ENCODE results near the gene CORO2B.

The CORO2B gene, protein sequence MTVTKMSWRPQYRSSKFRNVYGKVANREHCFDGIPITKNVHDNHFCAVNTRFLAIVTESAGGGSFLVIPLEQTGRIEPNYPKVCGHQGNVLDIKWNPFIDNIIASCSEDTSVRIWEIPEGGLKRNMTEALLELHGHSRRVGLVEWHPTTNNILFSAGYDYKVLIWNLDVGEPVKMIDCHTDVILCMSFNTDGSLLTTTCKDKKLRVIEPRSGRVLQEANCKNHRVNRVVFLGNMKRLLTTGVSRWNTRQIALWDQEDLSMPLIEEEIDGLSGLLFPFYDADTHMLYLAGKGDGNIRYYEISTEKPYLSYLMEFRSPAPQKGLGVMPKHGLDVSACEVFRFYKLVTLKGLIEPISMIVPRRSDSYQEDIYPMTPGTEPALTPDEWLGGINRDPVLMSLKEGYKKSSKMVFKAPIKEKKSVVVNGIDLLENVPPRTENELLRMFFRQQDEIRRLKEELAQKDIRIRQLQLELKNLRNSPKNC

DNA sequence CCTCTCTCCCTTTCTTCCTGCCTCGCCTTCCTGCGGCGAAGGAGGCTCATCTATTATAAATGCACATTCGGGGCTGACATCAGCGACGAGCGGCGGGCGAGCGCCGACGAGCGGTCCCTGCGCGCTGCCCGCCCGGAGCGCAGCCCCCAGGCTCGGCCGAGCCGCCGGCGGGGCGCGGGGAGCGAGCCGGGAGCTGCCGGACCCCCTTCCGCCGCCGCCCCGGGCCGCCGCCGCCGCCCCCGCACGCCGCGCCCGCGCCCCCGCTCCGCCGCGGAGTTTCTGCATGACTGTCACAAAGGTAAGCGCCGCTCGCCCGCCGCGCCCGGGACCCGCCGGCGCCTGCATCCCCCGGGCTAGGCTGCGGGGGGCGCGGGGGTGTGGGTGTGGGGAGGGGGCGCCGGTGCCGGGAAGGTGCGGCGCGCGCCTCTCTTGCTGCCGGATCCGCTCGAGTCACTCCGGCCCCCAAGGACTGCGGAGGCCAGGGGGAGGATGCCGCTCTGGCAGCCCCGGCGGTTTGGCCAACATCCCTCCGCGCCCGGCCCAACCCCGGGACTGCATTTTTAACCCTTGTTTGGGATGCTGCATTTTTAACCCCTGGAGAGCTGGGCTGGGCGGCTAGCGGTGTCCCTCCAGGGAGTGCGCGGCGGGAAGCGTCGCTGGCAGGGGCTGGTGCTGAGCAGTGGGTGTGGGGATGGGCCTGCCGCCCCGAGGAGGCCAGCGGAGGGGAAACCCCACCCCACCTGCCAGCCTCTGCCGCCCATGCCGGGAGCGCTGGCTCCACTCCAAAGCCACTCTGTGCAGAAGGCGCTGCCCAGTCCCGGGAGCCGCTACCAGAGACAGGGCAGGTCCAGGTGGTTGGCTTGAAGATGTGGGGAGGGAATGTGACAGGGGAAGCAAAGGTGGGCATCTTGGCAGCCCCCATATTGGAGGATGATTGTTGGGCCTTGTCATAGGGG is at the start of gene CORO2B:
Gene CORO2B (plus strand): TSS at position 14 of the 956 bp plus-strand sequence. CDS start 270 bp downstream, at position 284.
- DNase-seq (ENCODE audit: low read depth in 3 of 3, low spot score in 1 of 3) = peak in 1 of 3 donors; percentile 16

DNA sequence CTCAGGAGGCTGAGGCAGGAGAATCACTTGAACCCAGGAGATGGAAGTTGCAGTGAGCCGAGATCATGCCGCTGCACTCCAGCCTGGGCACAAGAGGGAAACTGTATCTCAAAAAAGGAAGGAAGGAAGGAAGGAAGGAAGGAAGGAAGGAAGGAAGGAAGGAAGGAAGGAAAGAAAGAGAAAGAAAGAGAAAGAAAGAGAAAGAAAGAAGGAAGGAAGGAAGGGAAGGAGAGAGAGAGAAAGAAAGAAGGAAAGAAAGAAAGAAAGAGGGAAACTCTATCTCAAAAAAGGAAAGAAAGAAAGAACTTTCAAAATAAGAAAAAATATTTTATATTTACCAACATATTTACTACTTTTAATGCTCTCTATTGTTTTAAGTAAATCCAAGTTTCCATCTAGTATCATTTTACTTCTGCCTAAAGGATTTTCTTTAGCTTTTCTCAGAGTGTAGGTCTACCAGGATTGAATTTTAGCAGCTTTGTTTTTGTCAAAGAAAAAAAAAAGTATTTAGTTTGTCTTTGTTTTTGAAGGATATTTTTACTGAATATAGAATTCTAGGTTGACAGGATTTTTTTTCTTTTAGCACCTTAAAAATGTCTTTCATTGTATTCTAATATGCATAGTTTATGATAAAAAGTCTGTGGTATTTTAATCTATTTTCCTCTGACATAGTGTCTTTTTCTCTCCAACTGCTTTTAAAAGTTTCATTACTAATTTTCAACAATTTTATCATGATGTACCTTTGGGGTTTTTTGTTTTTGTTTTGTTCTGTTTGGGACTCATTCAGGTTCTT is 47.2 kb upstream of the CORO2B start:
- no peak for DNase-seq (ENCODE audit: low read depth in 3 of 3, low spot score in 1 of 3)

- no peak for DNase-seq (ENCODE audit: low read depth in 3 of 3, low spot score in 1 of 3)
Measured at GRCh38 chr15:68536331-68537095, 42.3 kb upstream of the CORO2B start.

DNA sequence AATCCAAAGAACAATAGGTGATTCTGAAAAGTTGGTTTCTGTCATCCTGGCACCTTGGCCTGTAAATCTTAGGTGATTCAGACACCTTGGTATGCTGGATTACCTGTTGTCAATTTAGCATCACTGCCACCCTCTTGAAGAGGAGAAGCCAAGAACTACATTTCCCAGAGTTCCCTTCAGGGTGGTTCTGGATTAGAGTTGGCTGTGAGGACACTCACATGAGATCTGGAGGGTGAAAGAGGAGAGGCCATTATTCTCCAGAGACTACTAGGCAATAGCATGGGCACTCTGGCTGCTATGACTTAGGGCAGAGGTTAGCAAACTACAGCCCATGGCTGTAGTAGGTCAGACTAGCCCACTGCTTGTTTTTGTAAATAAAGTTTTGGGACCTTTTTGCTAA is 41.7 kb upstream of the CORO2B start:
- no peak for DNase-seq (ENCODE audit: low read depth in 3 of 3, low spot score in 1 of 3)

GRCh38 chr15:68537506-68537905 is 41.3 kb upstream of the CORO2B start:
- no peak for DNase-seq (ENCODE audit: low read depth in 3 of 3, low spot score in 1 of 3)

- no peak for DNase-seq (ENCODE audit: low read depth in 3 of 3, low spot score in 1 of 3)
Measured at GRCh38 chr15:68538311-68538710, 40.5 kb upstream of the CORO2B start.

GRCh38 chr15:68541743-68542142 is 37.0 kb upstream of the CORO2B start:
- DNase-seq (ENCODE audit: low read depth in 3 of 3, low spot score in 1 of 3) = no peak

- DNase-seq (ENCODE audit: low read depth in 3 of 3, low spot score in 1 of 3) = no peak
Measured at GRCh38 chr15:68542348-68542747, 36.4 kb upstream of the CORO2B start.

GRCh38 chr15:68542771-68543164 is 36.0 kb upstream of the CORO2B start:
- no peak for DNase-seq (ENCODE audit: low read depth in 3 of 3, low spot score in 1 of 3)

GRCh38 chr15:68543165-68544008 is 35.4 kb upstream of the CORO2B start:
- no peak for DNase-seq (ENCODE audit: low read depth in 3 of 3, low spot score in 1 of 3)

- DNase-seq (ENCODE audit: low read depth in 3 of 3, low spot score in 1 of 3) = no peak
Measured at GRCh38 chr15:68546318-68546717, 32.5 kb upstream of the CORO2B start.

DNA sequence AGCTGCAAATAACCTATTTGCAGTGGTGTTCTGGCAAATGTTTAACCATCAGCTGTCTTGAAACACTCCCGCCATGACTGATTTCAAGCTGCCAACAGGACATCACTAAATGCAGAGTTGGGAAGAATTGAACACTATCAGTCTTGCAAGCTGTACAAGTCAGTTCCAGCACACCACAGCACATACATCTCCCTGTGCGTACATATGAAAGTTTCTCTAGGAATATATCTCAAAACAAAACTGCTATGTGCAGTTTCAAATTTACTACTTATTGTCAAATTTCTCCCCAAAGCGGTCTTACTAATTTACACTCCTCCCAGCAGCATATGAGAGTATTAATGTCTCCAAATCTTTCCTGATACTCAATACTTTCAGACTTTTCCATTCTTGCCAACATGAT is 30.4 kb upstream of the CORO2B start:
- DNase-seq (ENCODE audit: low read depth in 3 of 3, low spot score in 1 of 3) = no peak

DNA sequence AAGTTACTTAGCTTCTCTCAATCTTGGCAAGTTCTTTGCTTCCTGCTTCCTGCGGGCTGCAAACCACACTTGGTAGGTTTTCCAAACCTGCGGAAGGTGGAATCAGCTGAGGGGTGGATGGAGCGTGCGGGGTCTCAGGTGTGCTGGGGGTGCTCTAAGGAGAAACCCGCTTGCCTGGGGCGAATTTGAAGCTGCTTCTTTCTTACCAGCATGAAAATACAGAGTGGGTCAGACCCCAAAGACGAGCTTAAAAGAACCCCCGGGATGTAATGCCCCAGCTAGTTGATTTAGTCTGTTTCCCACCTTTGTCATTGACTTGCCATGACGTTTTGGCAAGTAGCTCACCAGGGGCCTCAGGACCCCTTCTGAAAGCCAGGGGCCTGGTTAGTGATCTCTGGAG is 28.8 kb upstream of the CORO2B start:
- DNase-seq (ENCODE audit: low read depth in 3 of 3, low spot score in 1 of 3) = no peak

DNA sequence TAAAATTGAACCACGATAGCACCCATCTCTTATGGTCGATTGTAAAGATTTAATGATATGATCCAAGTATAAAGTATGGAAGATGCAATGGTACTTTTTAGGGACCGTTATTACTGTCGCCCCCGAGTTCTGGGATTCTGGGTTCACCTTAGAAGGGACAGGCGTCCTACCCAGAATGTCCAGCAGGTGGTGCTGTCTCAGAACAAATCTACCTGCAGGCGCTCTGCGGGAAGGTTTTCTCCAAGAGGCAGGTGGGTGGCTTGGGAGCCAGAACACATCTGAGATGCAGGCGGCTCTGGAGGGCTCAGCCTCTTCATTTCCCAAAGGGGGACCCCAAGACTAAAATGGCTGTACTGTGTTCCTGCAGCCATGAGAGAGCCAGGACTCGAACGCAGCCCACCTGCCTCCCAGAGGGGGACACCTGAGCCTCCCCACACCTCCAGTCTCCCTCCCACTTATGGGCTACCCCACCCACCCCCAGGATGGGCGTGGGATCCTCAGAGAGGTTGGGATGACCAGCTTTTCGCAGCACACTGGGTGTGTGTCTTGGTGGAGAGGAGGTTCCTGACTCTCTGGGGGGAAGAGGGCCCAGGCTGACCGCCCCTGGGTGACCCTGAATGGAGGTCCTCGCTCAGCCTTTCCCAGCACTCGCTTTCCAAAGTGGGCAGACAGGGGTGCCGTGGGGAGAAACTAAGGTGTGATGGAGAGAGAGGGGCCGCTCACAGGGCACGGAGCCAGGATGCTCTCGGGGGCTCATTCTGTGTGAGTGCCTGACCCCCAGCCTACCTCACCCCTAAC is 28.1 kb upstream of the CORO2B start:
- peak; percentile 29 to 75 (median 37) for DNase-seq (ENCODE audit: low read depth in 3 of 3, low spot score in 1 of 3)

DNA sequence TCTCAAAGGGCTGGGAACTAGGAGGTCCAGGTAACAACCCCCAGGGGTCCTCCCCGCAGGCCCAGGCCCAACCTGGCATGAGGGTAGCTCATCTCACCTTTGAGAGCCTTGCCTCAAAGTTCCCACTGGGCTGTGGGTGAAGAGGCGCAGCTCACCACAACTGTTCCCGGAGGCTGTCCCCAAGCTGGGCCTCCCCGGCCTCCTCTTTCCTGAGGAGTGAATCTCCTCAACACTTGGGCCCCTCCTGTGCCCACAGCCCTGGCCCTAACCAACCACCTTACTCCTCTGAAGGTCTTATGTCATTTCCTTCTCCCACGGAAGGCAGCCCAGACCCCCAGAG is 27.5 kb upstream of the CORO2B start:
- no peak for DNase-seq (ENCODE audit: low read depth in 3 of 3, low spot score in 1 of 3)

DNA sequence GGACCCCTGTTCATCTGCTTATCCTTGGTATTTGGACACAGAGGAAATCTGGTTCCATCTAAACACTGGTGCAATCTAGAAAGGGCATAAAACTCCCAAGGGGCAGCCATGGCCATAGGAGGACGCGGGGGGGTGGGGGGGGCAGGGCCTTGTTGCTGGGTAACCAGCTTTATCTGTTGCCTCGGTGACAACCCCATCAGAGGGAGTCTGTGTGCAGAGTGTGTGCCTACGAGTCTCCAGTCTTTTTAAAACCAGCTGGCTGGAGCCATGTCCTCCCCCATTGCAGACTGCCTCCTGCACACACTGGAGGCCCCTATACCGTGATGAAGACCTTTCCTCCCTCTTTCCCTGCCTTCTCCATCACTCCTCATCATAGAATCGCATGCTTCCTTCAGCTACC is 26.4 kb upstream of the CORO2B start:
- DNase-seq (ENCODE audit: low read depth in 3 of 3, low spot score in 1 of 3) = no peak

GRCh38 chr15:68552773-68553172 is 26.0 kb upstream of the CORO2B start:
- no peak for DNase-seq (ENCODE audit: low read depth in 3 of 3, low spot score in 1 of 3)

GRCh38 chr15:68553314-68553993 is 25.3 kb upstream of the CORO2B start:
- no peak for DNase-seq (ENCODE audit: low read depth in 3 of 3, low spot score in 1 of 3)

All from stimulated activated CD4-positive, alpha-beta T cell treated with anti-CD3 and anti-CD28 coated beads, TNF-alpha, amount 100 ng/mL, for 1 hour (primary cell).